GM12892 (cell line): ENCODE measurements around the gene PROK2.

Source experiments
- POLR2A ChIP-seq: IDR thresholded peaks from 2 replicates; pipeline ENCODE4 v1.6.1; 2011; ENCODE audit warnings: low read depth, low read length, control low read depth
- POLR2AphosphoS5 ChIP-seq: IDR thresholded peaks from 2 replicates; pipeline ENCODE4 v1.6.1; 2011; ENCODE audit warnings: low read depth, low read length, control low read depth
- TAF1 ChIP-seq: IDR thresholded peaks from 2 replicates; pipeline ENCODE4 v1.6.1; 2011; ENCODE audit warnings: low read depth, mild to moderate bottlenecking, control low read depth, low read length, borderline replicate concordance

GRCh38 chr3:71817262-71817661 lies 32.3 kb upstream of the PROK2 start:
- TF ChIP-seq TAF1 (no peak), POLR2A (no peak), POLR2AphosphoS5 (no peak)
